Vagina (tissue), 2 donors: ENCODE measurements around the gene UBE2F.

Source experiments
- CTCF ChIP-seq, 3 experiments: fragments of 450-650 bp in 2 of 3; fragments of 200-600 bp in 1 of 3; sonication (generic) in 1 of 3; IDR thresholded peaks; one replicate each; pipeline ENCODE4 v1.5.1; 2017 to 2019; ENCODE audit warnings: antibody characterized with exemption in 3 of 3, mild to moderate bottlenecking in 2 of 3, moderate library complexity in 2 of 3
- POLR2A ChIP-seq, 2 donors: fragments of 450-650 bp; IDR thresholded peaks; one replicate each; pipeline ENCODE4 v1.6.1; 2017; ENCODE audit warnings: antibody characterized with exemption in 2 of 2, mild to moderate bottlenecking in 2 of 2, moderate library complexity in 2 of 2
- POLR2AphosphoS5 ChIP-seq, 2 donors: sonication (generic); formaldehyde crosslinking; IDR thresholded peaks; one replicate each; pipeline ENCODE4 v1.9.0; 2017; ENCODE audit warnings: antibody characterized with exemption in 2 of 2, mild to moderate bottlenecking in 2 of 2, low read depth in 1 of 2; ENCODE audit not compliant: insufficient read depth in 1 of 2

DNA sequence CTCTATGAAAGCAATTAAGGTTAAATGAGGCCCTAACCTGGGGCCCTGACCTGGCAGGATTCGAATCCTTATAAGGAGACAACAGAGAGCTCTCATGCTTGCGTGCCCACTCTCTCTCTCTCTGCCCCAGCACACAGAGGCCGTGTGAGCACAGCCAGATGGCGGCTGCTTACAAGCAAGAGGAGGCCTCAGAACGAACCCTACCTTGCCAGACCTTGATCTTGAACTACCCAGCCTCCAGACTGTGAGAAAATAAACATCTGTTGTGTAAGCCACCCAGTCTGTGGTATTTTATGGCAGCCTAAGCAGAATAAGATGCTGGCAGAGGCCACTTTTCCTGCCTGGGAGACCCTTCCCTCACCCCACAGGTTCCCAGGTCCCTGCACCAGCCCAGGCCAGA lies 5.2 kb upstream of the UBE2F start:
- TF ChIP-seq CTCF (IDR thresholded peaks at IDR 0.05) (no peak), POLR2AphosphoS5 (IDR thresholded peaks at IDR 0.05; ENCODE audit: insufficient read depth in 1 of 2, low read depth in 1 of 2) (no peak), POLR2A (IDR thresholded peaks at IDR 0.05) (no peak)
